ENCODE results near the gene GABRA5.

GABRA5 gene

DNA sequence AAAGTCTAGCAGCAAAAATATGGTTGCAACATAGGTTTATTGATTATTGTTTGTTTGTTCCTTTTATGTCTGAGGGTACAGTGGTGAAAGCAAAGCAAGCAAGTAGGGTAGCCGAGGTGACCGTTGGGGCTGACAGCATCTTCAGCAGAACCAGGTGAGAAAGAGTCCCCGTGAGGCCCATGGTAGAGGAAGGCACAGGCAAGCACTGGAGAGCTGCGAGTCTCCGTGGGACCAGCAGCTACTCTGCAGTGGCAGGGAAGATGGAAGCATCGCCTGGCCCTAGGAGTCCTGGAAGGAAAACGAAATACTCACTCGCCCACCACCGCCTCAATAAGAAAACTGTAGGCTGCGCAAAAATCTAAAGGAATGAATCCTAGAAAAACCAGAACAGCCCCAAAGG lies 25.3 kb upstream of the GABRA5 start:
- Histone ChIP-seq H3K36me3 (ENCODE audit: control insufficient read depth in 1 of 2, insufficient read depth in 2 of 2, low read depth in 1 of 2, low read length in 2 of 2) (no peaks in the 10 kb centered on the region), H4K91ac (ENCODE audit: low read length) (no peak overlapping the region), H2BK15ac (ENCODE audit: low read depth, poor library complexity, severe bottlenecking) (no peak overlapping the region)

GRCh38 chr15:26841941-26842340 lies 24.9 kb upstream of the GABRA5 start:
- Histone ChIP-seq H3K9me3 (ENCODE audit: control insufficient read depth, low read length) (peaks cover 7% of the 10 kb centered on the region), H2AFZ (ENCODE audit: low read depth, low read length) (no peak overlapping the region), H4K91ac (ENCODE audit: low read length) (no peak overlapping the region), H3K27me3 (ENCODE audit: control insufficient read depth in 1 of 2, insufficient read depth in 1 of 2, low read length in 2 of 2) (no peaks in the 10 kb centered on the region), H3K27ac (ENCODE audit: low read length, poor library complexity, severe bottlenecking) (no peak overlapping the region), H2BK5ac (ENCODE audit: low read depth, low read length, poor library complexity, severe bottlenecking) (no peak overlapping the region), H3K23ac (ENCODE audit: low read length in 2 of 2) (no peak overlapping the region), H3K79me1 (replicated peaks; ENCODE audit: low read length, poor library complexity, severe bottlenecking) (no peaks in the 10 kb centered on the region), H2BK15ac (ENCODE audit: low read depth, poor library complexity, severe bottlenecking) (no peak overlapping the region), H2AK5ac (ENCODE audit: low read length, severe bottlenecking) (no peak overlapping the region), H3K4me2 (ENCODE audit: low read length, poor library complexity, severe bottlenecking) (no peak overlapping the region), H3K4me1 (ENCODE audit: control insufficient read depth, insufficient read depth, low read depth, low read length) (no peaks in the 10 kb centered on the region), H4K8ac (ENCODE audit: low read length) (no peak overlapping the region), H3K36me3 (ENCODE audit: control insufficient read depth in 1 of 2, insufficient read depth in 2 of 2, low read depth in 1 of 2, low read length in 2 of 2) (no peaks in the 10 kb centered on the region), H3K9ac (ENCODE audit: low read length) (no peak overlapping the region), H3K14ac (ENCODE audit: low read length in 2 of 2) (no peak overlapping the region), H3K18ac (ENCODE audit: low read depth in 1 of 2, low read length in 2 of 2) (no peak overlapping the region), H3K4me3 (ENCODE audit: insufficient read depth in 1 of 2, low read depth in 1 of 2, low read length in 2 of 2) (no peak overlapping the region), H3K4ac (ENCODE audit: low read depth in 1 of 2, low read length in 2 of 2) (no peak overlapping the region), H2BK12ac (ENCODE audit: low read length in 2 of 2) (no peak overlapping the region), H2BK120ac (ENCODE audit: low read depth, low read length) (no peak overlapping the region)
- 63% methylated on average over 12 of the region's 12 CpGs for WGBS
- DNase-seq: no peak

More for the DNA sequence above, 25.3 kb upstream of the GABRA5 start:
- Histone ChIP-seq H3K4me1 (ENCODE audit: control insufficient read depth, insufficient read depth, low read depth, low read length) (no peaks in the 10 kb centered on the region), H2BK5ac (ENCODE audit: low read depth, low read length, poor library complexity, severe bottlenecking) (no peak overlapping the region), H3K27ac (ENCODE audit: low read length, poor library complexity, severe bottlenecking) (no peak overlapping the region), H2AFZ (ENCODE audit: low read depth, low read length) (no peak overlapping the region), H3K9me3 (ENCODE audit: control insufficient read depth, low read length) (peaks cover 8% of the 10 kb centered on the region), H3K4me3 (ENCODE audit: insufficient read depth in 1 of 2, low read depth in 1 of 2, low read length in 2 of 2) (no peak overlapping the region), H3K9ac (ENCODE audit: low read length) (no peak overlapping the region), H3K23ac (ENCODE audit: low read length in 2 of 2) (no peak overlapping the region), H2AK5ac (ENCODE audit: low read length, severe bottlenecking) (no peak overlapping the region), H3K4me2 (ENCODE audit: low read length, poor library complexity, severe bottlenecking) (no peak overlapping the region), H3K79me1 (replicated peaks; ENCODE audit: low read length, poor library complexity, severe bottlenecking) (no peaks in the 10 kb centered on the region), H4K8ac (ENCODE audit: low read length) (no peak overlapping the region), H3K18ac (ENCODE audit: low read depth in 1 of 2, low read length in 2 of 2) (no peak overlapping the region), H3K27me3 (ENCODE audit: control insufficient read depth in 1 of 2, insufficient read depth in 1 of 2, low read length in 2 of 2) (no peaks in the 10 kb centered on the region), H2BK120ac (ENCODE audit: low read depth, low read length) (no peak overlapping the region), H2BK12ac (ENCODE audit: low read length in 2 of 2) (no peak overlapping the region), H3K4ac (ENCODE audit: low read depth in 1 of 2, low read length in 2 of 2) (no peak overlapping the region), H3K14ac (ENCODE audit: low read length in 2 of 2) (no peak overlapping the region)
- WGBS: 73% methylated on average over 10 of the region's 10 CpGs
- no peak for DNase-seq

- H3K23ac ChIP-seq (ENCODE audit: low read length in 2 of 2): no peak overlapping the region
- no peak overlapping the region for H3K9ac ChIP-seq (ENCODE audit: low read length)
- no peak overlapping the region for H2BK12ac ChIP-seq (ENCODE audit: low read length in 2 of 2)
- H3K27ac ChIP-seq (ENCODE audit: low read length, poor library complexity, severe bottlenecking): no peak overlapping the region
- no peak overlapping the region for H3K4ac ChIP-seq (ENCODE audit: low read depth in 1 of 2, low read length in 2 of 2)
- H3K79me1 ChIP-seq (replicated peaks; ENCODE audit: low read length, poor library complexity, severe bottlenecking): no peaks in the 10 kb centered on the region
- H3K4me2 ChIP-seq (ENCODE audit: low read length, poor library complexity, severe bottlenecking): no peak overlapping the region
- H4K8ac ChIP-seq (ENCODE audit: low read length): no peak overlapping the region
- H4K91ac ChIP-seq (ENCODE audit: low read length): no peak overlapping the region
- no peak overlapping the region for H2BK15ac ChIP-seq (ENCODE audit: low read depth, poor library complexity, severe bottlenecking)
- no peak overlapping the region for H3K4me3 ChIP-seq (ENCODE audit: insufficient read depth in 1 of 2, low read depth in 1 of 2, low read length in 2 of 2)
- DNase-seq: no peak
- no peaks in the 10 kb centered on the region for H3K27me3 ChIP-seq (ENCODE audit: control insufficient read depth in 1 of 2, insufficient read depth in 1 of 2, low read length in 2 of 2)
- no peak overlapping the region for H2BK120ac ChIP-seq (ENCODE audit: low read depth, low read length)
- 75% methylated on average over 8 of the region's 11 CpGs for WGBS
- peaks cover 4% of the 10 kb centered on the region for H3K9me3 ChIP-seq (ENCODE audit: control insufficient read depth, low read length)
- H2AK5ac ChIP-seq (ENCODE audit: low read length, severe bottlenecking): no peak overlapping the region
- no peaks in the 10 kb centered on the region for H3K36me3 ChIP-seq (ENCODE audit: control insufficient read depth in 1 of 2, insufficient read depth in 2 of 2, low read depth in 1 of 2, low read length in 2 of 2)
- no peak overlapping the region for H2AFZ ChIP-seq (ENCODE audit: low read depth, low read length)
- no peak overlapping the region for H3K18ac ChIP-seq (ENCODE audit: low read depth in 1 of 2, low read length in 2 of 2)
- H3K4me1 ChIP-seq (ENCODE audit: control insufficient read depth, insufficient read depth, low read depth, low read length): no peaks in the 10 kb centered on the region
- H3K14ac ChIP-seq (ENCODE audit: low read length in 2 of 2): no peak overlapping the region
- H2BK5ac ChIP-seq (ENCODE audit: low read depth, low read length, poor library complexity, severe bottlenecking): no peak overlapping the region
Measured at GRCh38 chr15:26842391-26842790, 24.5 kb upstream of the GABRA5 start.

DNA sequence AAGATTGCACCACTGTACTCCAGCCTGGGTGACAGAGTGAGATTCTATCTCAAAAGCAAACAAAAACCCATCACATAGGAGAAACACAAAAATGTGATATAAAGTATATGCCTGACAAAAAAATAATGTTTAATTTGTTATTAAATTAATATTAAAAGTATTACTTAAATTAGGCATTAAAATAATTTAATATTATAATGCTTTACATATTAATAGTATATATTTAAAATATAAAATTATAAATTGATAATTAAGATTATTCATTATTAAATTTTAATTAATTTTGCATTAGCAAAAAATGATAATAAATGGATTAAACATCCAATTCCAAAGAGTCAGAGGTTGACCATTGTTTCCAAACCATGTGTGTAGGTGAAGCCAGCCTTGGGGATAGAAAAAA lies 22.0 kb upstream of the GABRA5 start:
- no peak overlapping the region for H2BK120ac ChIP-seq (ENCODE audit: low read depth, low read length)
- H3K4me1 ChIP-seq (ENCODE audit: control insufficient read depth, insufficient read depth, low read depth, low read length): no peaks in the 10 kb centered on the region
- no peak overlapping the region for H2BK15ac ChIP-seq (ENCODE audit: low read depth, poor library complexity, severe bottlenecking)
- H3K14ac ChIP-seq (ENCODE audit: low read length in 2 of 2): no peak overlapping the region
- no peak overlapping the region for H3K4me2 ChIP-seq (ENCODE audit: low read length, poor library complexity, severe bottlenecking)
- H2BK12ac ChIP-seq (ENCODE audit: low read length in 2 of 2): no peak overlapping the region
- H3K4me3 ChIP-seq (ENCODE audit: insufficient read depth in 1 of 2, low read depth in 1 of 2, low read length in 2 of 2): no peak overlapping the region
- DNase-seq: no peak
- H2AFZ ChIP-seq (ENCODE audit: low read depth, low read length): no peak overlapping the region
- H2AK5ac ChIP-seq (ENCODE audit: low read length, severe bottlenecking): no peak overlapping the region
- H3K9me3 ChIP-seq (ENCODE audit: control insufficient read depth, low read length): peaks cover 4% of the 10 kb centered on the region
- H3K27ac ChIP-seq (ENCODE audit: low read length, poor library complexity, severe bottlenecking): no peak overlapping the region
- H4K91ac ChIP-seq (ENCODE audit: low read length): no peak overlapping the region
- no peak overlapping the region for H3K9ac ChIP-seq (ENCODE audit: low read length)
- H2BK5ac ChIP-seq (ENCODE audit: low read depth, low read length, poor library complexity, severe bottlenecking): no peak overlapping the region
- no peak overlapping the region for H3K18ac ChIP-seq (ENCODE audit: low read depth in 1 of 2, low read length in 2 of 2)
- no peak overlapping the region for H4K8ac ChIP-seq (ENCODE audit: low read length)
- H3K27me3 ChIP-seq (ENCODE audit: control insufficient read depth in 1 of 2, insufficient read depth in 1 of 2, low read length in 2 of 2): no peaks in the 10 kb centered on the region
- no peak overlapping the region for H3K23ac ChIP-seq (ENCODE audit: low read length in 2 of 2)
- no peaks in the 10 kb centered on the region for H3K79me1 ChIP-seq (replicated peaks; ENCODE audit: low read length, poor library complexity, severe bottlenecking)
- H3K36me3 ChIP-seq (ENCODE audit: control insufficient read depth in 1 of 2, insufficient read depth in 2 of 2, low read depth in 1 of 2, low read length in 2 of 2): no peaks in the 10 kb centered on the region
- no peak overlapping the region for H3K4ac ChIP-seq (ENCODE audit: low read depth in 1 of 2, low read length in 2 of 2)
